GM12874 (cell line): ENCODE results near the gene PTPN18.

ENCODE experiments used
- CTCF ChIP-seq: IDR thresholded peaks from 2 replicates; pipeline ENCODE4 v1.5.1; 2011; ENCODE audit warnings: low read depth, mild to moderate bottlenecking, control low read depth, low read length, moderate library complexity; ENCODE audit not compliant: insufficient read depth

Gene PTPN18

GRCh38 chr2:130369311-130369964 lies 13.6 kb downstream of the PTPN18 start:
- no peak for TF ChIP-seq CTCF

GRCh38 chr2:130369965-130370341 lies 14.1 kb downstream of the PTPN18 start:
- no peak for TF ChIP-seq CTCF

- no peak for TF ChIP-seq CTCF
Measured at GRCh38 chr2:130370490-130370889, 14.6 kb downstream of the PTPN18 start.

- no peak for TF ChIP-seq CTCF
Measured at GRCh38 chr2:130371723-130372054, 15.8 kb downstream of the PTPN18 start.

GRCh38 chr2:130372055-130372832 lies 16.4 kb downstream of the PTPN18 start:
- peak; percentile 93 for TF ChIP-seq CTCF

GRCh38 chr2:130372833-130373807 lies 17.3 kb downstream of the PTPN18 start:
- TF ChIP-seq CTCF, result no peak

GRCh38 chr2:130373808-130374365 lies 18.0 kb downstream of the PTPN18 start:
- TF ChIP-seq CTCF, result no peak
